DMS114 treated with DMSO at 0.1 percent for 48 hours (cell line): ENCODE measurements around the gene MANBA.

ENCODE experiments used
- DNase-seq: peaks from one replicate; lab custom pipeline; 2025; ENCODE audit not compliant: unreplicated experiment; lab: John Stamatoyannopoulos, UW

Gene MANBA

GRCh38 chr4:102683881-102684609, 76.7 kb downstream of the MANBA start:
- no peak for DNase-seq

DNA sequence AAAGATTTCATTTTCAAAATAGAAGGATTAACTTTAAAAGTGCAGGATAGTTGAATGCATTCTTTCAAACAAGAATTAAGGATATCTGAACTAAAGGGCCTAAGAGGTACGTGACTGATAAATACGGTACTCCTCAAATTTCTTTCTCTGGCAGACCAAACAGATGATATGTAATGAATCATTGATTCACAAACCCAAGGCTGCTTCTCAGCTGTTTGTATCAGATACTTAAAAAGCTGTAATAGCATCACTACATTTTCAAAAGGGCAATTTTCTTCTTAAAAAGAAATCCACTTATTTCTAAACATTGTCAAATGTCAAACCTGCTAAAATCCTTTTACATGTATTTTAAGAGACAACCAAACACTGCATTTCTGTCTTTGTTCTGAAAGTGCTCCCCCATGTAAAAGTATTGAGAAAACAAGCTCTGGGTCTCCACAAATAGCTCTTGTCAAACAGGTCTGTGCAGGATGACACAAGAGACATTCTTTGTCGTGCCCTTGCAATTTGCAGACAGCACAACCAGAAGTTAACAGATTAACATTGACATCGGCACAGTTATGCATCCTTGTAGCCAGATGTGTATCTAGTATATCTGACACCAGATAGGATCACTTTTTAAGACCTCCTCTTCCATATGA, 82.0 kb downstream of the MANBA start:
- DNase-seq, result no peak

DNA sequence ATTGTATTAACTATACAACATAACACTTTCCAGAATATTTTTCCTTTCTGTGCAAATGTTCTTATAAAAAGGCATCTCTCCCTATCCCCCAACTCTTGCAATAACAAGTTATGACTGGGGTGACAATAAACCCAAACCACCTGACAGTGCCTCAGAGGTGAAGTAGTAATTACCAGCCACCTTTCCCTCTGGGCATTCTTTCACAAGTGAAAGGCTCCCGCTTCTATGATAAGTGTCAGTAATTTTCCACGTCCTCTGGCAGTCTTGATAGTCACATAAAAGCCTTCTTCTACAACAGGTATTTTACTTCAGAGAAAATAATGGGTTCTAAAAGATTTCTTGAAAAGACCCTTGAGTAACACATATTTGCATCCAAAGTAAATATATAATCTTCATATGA, 82.7 kb downstream of the MANBA start:
- no peak for DNase-seq

DNA sequence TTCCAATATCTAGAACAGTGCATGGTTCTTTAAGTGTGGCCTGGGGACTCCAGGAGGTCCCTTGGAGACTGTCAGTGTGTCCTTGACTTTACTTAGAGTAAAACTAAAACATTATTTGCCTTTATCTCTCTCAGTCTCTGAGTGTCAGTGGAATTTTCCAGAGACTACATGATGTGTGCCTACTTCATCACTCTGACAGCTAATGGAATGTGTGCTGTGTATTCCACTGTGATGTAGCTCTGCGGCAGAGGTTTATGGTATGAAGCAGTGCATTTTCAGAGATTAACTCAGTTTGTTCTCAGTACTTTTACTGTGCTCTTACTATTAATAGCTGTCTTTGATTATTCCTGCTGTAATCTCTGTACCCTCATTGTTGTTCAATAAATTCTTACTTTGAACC, 85.6 kb downstream of the MANBA start:
- DNase-seq, result no peak

DNA sequence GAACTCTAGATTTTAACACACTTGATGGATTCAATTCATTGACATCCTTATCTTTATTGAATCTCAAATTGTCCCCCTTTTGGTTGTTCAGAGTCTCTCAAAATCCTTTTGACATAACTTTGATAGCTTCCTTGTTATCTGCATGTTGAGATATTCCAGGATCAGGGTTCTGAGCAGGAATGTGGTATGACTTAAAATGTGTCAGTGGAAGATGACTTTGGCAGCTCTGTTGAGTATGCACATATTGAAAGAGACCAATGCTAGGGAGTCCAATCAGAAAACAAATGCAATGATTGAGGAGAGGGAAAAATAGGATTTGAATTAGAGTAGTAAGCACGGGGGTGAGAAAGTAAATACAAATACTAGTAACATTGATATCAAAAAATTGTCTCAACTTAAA, 93.8 kb downstream of the MANBA start:
- no peak for DNase-seq

DNA sequence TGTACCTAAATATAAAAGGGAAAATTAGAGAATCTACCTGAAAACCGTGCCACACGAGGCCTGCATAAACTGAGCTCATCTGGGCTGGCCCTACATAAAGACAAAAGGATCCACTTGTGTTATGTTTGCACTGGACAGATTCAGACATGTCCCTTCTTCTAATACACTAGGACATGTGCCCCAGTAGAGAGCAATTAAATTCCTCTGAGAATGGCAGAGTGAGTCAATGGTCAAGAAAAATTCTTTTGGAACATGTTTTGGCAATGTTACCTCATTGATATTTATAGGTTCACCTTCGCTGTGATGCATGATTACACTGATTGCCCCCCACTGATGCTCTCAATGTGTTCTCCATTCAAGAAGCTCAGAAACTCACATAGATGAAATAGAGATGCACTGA, 95.2 kb downstream of the MANBA start:
- no peak for DNase-seq

DNA sequence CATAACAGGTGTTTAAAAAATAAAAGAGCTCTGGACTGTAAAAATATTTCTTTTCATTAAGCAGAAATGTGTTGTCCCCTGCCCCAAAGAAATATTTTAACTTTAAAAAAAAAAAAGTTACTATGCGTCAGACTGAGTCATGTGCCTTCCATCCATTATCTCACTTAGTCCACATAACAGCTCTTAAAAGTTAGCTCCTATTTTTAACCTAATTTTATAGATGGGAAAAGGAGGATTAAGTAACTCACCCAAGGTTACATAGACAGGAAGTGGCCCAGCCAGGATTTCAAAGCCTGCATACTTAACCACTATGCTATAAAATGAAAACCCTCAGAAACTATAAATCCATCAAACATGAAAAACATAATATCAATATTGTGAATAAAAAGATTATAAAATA, 97.7 kb downstream of the MANBA start:
- no peak for DNase-seq

DNA sequence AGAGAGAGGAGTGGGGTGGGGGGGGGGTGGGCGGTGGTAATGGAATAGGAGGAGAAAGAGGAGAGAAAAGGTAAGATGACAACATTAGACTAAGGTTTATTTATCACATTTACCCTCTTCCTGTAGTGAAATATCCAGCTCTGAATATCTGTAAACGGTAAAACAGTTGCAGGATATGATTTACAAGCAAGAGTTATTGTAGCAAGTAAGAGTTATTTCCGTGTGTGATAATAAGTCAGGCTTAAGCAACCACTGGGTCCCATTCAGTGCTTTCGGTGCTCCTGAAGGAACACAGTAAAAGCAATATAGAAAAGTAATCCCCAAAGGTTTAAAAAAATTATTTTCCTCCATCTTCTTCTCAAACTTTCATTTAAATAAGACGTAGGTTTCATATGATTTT, 103.6 kb downstream of the MANBA start:
- DNase-seq, result no peak

GRCh38 chr4:102647117-102647516, 113.7 kb downstream of the MANBA start:
- no peak for DNase-seq

DNA sequence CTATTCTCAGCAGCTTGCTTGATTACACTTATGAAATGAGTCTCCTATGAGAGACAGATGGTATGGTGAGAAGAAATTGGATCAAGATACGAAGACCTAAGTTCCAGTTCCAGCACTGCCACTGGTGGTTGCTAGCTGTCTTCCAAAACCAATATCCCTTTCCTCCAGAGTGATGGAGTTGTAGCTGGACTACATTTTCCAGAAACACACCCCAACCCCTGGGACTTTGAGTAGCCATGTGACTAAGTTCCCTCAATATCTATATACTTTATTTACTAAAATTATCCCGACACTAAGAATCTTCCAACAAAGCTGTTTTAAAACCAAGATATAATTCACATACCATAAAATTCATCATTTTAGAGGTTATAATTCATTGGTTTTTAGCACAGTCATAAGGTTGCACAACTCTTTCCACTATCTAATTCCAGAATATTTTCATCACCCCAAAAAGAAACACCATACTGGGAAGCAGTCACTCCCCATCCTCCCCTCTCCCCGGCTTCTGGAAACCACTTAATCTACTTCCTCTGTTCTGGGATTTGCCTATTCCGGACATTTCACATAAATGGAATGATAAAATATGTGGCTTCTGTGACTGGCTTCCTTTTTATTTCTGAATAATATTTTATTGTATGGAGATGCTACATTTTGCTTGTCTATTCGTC, 118.0 kb downstream of the MANBA start:
- no peak for DNase-seq

DNA sequence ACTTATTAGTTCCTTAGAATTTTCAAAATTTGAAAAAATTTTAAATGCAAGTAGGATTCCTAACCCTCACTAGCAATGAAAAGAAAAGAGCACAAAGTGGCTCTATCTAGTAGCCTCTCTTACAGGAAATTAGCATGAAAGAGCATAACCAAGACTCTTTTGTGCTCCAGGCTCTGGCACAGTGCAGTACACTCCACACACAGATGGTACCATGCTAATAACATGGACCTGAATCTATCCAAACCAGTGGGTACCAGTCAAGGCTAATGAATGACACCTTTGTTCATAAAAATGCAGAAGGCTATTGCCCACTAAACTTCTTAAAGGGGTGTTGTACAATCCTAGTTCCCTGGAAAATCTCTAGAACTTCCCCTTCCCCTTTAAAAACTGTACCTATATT, 119.0 kb downstream of the MANBA start:
- DNase-seq, result no peak

GRCh38 chr4:102640669-102641068, 120.1 kb downstream of the MANBA start:
- DNase-seq, result no peak

DNA sequence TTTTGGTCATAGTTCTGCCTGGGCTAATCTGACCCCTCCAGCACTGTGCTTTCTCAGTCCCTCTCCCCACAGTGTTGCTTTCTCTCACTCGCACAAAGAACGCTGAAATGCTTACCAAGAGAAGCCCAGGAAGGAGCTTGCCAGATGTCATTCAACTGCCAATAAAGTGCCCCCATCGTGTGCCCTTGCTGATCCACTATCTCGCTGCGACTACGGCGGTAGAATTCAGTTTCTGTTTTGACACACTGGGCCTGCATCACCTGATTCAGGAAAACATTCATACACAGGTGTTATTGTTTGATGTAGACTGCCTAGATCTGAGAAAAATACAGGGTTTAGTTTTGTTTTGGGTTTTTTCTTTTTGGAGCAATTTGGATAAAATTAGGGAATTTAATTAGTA, 121.2 kb downstream of the MANBA start:
- no peak for DNase-seq

DNA sequence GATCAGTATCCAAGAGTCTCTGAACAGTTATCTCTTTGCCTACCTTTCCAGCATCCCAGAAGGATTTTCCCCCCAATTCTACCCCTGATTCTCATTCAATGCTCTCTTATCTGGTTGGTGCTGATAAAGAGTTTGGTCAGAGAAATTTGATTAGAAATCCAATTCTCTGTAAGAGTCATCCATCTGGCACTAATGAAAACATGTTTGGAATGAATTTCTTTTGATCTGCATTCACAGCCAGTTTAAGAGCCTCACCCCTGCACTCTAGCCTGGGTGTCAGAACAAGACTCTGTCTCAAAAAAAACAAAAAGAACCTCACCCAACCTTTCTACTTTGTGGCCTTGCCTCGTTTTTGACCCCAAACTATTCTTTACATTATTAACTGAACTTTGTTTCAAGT, 122.1 kb downstream of the MANBA start:
- DNase-seq, result no peak

DNA sequence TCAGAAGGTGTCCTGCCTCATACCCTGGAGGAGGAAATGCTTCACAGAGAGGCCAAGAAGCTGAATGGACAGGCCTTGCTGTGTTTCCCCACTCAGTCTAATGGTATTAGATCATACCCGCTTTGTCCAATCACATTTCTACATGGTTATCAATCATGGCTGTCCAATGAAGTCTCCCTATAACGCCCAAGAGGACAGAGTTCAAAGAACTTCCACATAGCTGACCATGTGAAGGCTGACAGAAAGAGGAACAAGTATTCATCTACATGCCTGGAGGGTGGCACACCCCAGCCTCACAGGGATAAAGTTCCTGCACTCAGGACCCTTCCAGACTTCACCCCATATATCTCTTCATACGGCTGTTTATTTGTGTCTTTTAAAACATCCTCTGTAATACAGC, 123.4 kb downstream of the MANBA start:
- no peak for DNase-seq

- DNase-seq, result no peak
Observed at GRCh38 chr4:102633100-102633499, 127.7 kb downstream of the MANBA start.

DNA sequence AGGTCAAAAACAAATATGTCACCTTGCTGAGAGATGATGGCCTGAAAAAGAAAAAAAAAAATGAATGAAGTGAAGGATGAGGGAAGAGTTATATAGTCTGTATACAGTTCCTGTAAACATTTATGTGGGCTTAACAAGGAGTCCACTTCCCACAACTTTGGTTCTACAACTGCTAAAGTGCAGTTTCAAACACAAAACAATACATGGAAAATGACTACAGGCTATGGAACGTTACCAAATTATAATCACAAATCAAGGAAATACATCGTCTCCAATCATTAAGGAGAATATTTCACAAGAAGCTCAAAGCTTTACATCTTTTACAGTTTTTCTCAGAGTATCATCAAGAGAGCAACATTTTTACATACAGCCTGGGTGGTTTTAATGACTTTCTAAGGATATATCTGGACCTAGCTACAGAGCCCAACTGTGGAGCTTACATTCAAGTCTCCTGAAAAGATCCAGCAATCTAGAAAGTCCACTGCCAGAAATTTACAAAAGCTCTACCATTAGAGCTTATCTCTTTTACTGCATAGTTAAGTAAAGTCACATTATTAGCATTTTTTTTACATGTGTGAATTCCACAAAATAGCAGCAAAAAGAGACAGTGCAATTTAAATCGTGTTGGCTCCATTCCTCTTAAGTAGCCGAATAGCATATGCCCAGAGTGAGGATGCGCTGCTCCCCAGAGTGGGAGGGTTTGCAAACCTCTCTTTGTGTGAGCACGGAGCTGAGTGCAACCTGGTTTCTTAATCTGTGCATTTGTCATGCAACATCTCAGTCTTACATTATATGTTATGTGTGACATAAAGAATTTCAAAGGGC, 128.3 kb downstream of the MANBA start:
- DNase-seq, result no peak

DNA sequence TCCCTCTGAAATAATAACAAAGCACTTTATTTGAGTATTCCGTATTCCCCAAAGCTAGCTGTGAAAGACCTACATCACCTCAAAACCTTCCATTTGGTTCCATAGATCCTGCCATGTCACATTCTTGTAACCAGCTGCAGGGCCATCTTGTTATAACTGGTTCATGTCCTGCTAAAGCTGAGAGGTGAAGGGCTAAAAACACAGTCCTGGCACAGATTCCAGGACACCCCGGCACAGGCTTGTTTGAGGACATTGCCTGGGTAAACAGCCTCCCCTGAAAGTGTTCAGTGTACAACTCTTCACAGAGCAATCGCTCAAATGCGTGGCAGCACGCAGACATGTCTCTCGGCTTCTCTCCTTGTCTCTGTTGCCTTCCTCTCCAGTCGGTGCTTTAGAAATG, 129.2 kb downstream of the MANBA start:
- no peak for DNase-seq

DNA sequence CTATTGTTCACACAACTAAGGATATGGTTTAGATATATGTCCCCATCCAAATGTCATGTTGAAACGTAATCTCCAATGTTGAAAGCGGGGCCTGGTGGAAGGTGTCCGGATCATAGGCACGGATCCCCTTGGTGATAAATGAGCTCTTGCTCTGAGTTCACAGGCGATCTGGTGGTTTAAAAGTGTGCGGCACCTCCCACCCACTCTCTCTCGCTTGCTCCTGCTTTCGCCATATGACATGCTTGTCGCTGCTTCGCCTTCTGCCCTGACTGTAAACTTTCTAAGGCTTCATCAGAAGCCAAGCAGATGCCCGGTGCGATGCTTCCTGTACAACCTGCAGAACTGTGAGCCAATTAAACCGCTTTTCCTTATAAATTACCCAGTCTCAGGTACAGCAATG, 131.1 kb downstream of the MANBA start:
- DNase-seq, result no peak

GRCh38 chr4:102627831-102628523, 132.8 kb downstream of the MANBA start:
- no peak for DNase-seq
